Body of pancreas (tissue), 4 donors: ENCODE results near the gene RRAS.

Experiments
- POLR2A ChIP-seq, 3 donors: fragments of 450-650 bp; IDR thresholded peaks; one replicate each; pipeline ENCODE4 v1.6.1; 2016; ENCODE audit warnings: antibody characterized with exemption in 3 of 3, mild to moderate bottlenecking in 2 of 3
- TF ChIP-seq, protein P1 (sequence below), 7 experiments: fragments of 450-650 bp in 4 of 7; fragments of 200-600 bp in 3 of 7; sonication (generic) in 3 of 7; IDR thresholded peaks; one replicate each; pipeline ENCODE4 v1.5.1; 2016 to 2019; ENCODE audit warnings: antibody characterized with exemption in 7 of 7

DNA sequence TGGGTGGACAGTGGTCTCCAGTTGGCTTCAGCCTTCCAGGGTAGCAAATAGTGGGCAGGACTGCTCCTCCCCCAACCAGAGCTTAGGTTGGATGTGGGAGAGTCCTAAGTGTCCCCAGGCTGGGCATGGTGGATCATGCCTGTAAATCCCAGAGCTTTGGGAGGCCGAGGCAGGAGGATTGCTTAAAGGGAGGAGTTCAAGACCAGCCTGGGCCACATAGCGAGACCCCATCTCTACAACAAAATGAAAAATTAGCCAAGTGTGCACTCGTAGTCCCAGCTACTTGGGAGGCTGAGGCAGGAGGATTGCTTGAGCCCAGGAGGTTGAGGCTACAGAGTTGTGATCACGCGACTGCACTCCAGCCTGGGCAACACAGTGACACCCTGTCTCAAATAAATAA, 7.4 kb downstream of the RRAS start:
- TF ChIP-seq, protein P1, sequence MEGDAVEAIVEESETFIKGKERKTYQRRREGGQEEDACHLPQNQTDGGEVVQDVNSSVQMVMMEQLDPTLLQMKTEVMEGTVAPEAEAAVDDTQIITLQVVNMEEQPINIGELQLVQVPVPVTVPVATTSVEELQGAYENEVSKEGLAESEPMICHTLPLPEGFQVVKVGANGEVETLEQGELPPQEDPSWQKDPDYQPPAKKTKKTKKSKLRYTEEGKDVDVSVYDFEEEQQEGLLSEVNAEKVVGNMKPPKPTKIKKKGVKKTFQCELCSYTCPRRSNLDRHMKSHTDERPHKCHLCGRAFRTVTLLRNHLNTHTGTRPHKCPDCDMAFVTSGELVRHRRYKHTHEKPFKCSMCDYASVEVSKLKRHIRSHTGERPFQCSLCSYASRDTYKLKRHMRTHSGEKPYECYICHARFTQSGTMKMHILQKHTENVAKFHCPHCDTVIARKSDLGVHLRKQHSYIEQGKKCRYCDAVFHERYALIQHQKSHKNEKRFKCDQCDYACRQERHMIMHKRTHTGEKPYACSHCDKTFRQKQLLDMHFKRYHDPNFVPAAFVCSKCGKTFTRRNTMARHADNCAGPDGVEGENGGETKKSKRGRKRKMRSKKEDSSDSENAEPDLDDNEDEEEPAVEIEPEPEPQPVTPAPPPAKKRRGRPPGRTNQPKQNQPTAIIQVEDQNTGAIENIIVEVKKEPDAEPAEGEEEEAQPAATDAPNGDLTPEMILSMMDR (IDR thresholded peaks at IDR 0.05): no peak
- TF ChIP-seq POLR2A (IDR thresholded peaks at IDR 0.05): no peak
